Osteoblast (primary cell): ENCODE measurements around the gene RPN2. TPM values are rescaled to one million over a fixed set of nuclear protein-coding genes. Genes with fewer than 3 reads are reported as not detected.

Experiments used
- DNase-seq: peaks from one replicate; pipeline ENCODE4 v3.0.0; 2011; ENCODE audit warnings: low spot score, mixed read lengths; ENCODE audit not compliant: insufficient read length; ENCODE audit errors: missing footprints
- H2AFZ ChIP-seq: 2 replicates; pipeline ENCODE4 v1.6.0; 2011; ENCODE audit warnings: mild to moderate bottlenecking, low read length
- H3K27ac ChIP-seq: 2 replicates; pipeline ENCODE4 v1.5.1; 2011; ENCODE audit warnings: mild to moderate bottlenecking, low read depth, low read length, moderate library complexity
- H3K27me3 ChIP-seq: 2 replicates; pipeline ENCODE4 v1.6.0; 2012; ENCODE audit warnings: mild to moderate bottlenecking, control low read depth, inconsistent platforms, low read length, moderate library complexity; ENCODE audit not compliant: insufficient read depth
- H3K36me3 ChIP-seq: 2 replicates; pipeline ENCODE4 v1.5.1; 2011; ENCODE audit warnings: mild to moderate bottlenecking, low read length, control low read depth, moderate library complexity; ENCODE audit not compliant: insufficient read depth
- H3K4me1 ChIP-seq: 2 replicates; pipeline ENCODE4 v1.5.1; 2011; ENCODE audit warnings: mild to moderate bottlenecking, low read length, control low read depth, moderate library complexity; ENCODE audit not compliant: insufficient read depth
- H3K4me2 ChIP-seq: 2 replicates; pipeline ENCODE4 v1.6.0; 2011; ENCODE audit warnings: mild to moderate bottlenecking, low read length; ENCODE audit not compliant: insufficient read depth
- H3K4me3 ChIP-seq: fragments of 200-600 bp; sonication (generic); 3 replicates; pipeline ENCODE4 v1.5.1; 2012; ENCODE audit warnings: mild to moderate bottlenecking, low read length, inconsistent platforms; ENCODE audit not compliant: insufficient read depth
- H3K79me2 ChIP-seq: 2 replicates; pipeline ENCODE4 v1.6.0; 2012; ENCODE audit warnings: mild to moderate bottlenecking, low read length, control low read depth, inconsistent platforms; ENCODE audit not compliant: insufficient read depth
- H3K9me3 ChIP-seq: 2 replicates; pipeline ENCODE4 v1.5.1; 2011; ENCODE audit warnings: low read depth, low read length, control low read depth
- H4K20me1 ChIP-seq: 2 replicates; pipeline ENCODE4 v1.6.0; 2012; ENCODE audit warnings: mild to moderate bottlenecking, low read length, control low read depth; ENCODE audit not compliant: insufficient read depth
- CTCF ChIP-seq: IDR thresholded peaks from 2 replicates; pipeline ENCODE4 v1.5.1; 2011; ENCODE audit warnings: mild to moderate bottlenecking, low read depth, low read length, moderate library complexity; ENCODE audit errors: extremely low read depth
- total RNA-seq: library from RNA; depleted of rRNA; stranded (reverse); fragments of >200 nt; gene quantifications from 2 replicates; pipeline ENCODE4 v1.2.3, GENCODE V29; 2012

Gene RPN2
- total RNA-seq, 1 donor = 213 TPM

GRCh38 chr20:37274851-37275524 lies 95.9 kb downstream of the RPN2 start:
- Histone ChIP-seq H3K36me3 (no peaks in the 10 kb centered on the region), H2AFZ (no peak overlapping the region), H3K79me2 (no peaks in the 10 kb centered on the region), H4K20me1 (no peaks in the 10 kb centered on the region), H3K27ac (no peak overlapping the region), H3K27me3 (peaks cover 7% of the 10 kb centered on the region), H3K4me3 (no peak overlapping the region), H3K9me3 (no peaks in the 10 kb centered on the region), H3K4me2 (no peak overlapping the region), H3K4me1 (peaks cover 7% of the 10 kb centered on the region)
- DNase-seq = no peak
- no peak for TF ChIP-seq CTCF

- H2AFZ ChIP-seq = peak overlapping the region; percentile 53
- no peak overlapping the region for H3K27ac ChIP-seq
- no peak overlapping the region for H3K4me3 ChIP-seq
Observed at GRCh38 chr20:37276494-37277252, 97.5 kb downstream of the RPN2 start.

GRCh38 chr20:37277253-37277593 lies 98.1 kb downstream of the RPN2 start:
- Histone ChIP-seq H3K27me3 (peaks cover 9% of the 10 kb centered on the region), H3K4me1 (peaks cover 7% of the 10 kb centered on the region), H3K36me3 (no peaks in the 10 kb centered on the region), H2AFZ (peak overlapping the region; percentile 53), H3K4me3 (no peak overlapping the region), H3K9me3 (no peaks in the 10 kb centered on the region), H3K27ac (no peak overlapping the region), H3K79me2 (no peaks in the 10 kb centered on the region), H3K4me2 (peak overlapping the region; percentile 51), H4K20me1 (no peaks in the 10 kb centered on the region)
- TF ChIP-seq CTCF = no peak
- no peak for DNase-seq

More at GRCh38 chr20:37276494-37277252, 97.5 kb downstream of the RPN2 start:
- H3K4me1 ChIP-seq = peaks cover 7% of the 10 kb centered on the region
- H3K36me3 ChIP-seq = no peaks in the 10 kb centered on the region
- H3K27me3 ChIP-seq = peaks cover 9% of the 10 kb centered on the region
- DNase-seq = peak; percentile 90
- no peaks in the 10 kb centered on the region for H3K79me2 ChIP-seq
- peak; percentile 55 for TF ChIP-seq CTCF
- no peaks in the 10 kb centered on the region for H3K9me3 ChIP-seq
- peak overlapping the region; percentile 51 for H3K4me2 ChIP-seq
- no peaks in the 10 kb centered on the region for H4K20me1 ChIP-seq

GRCh38 chr20:37278966-37279590 lies 99.9 kb downstream of the RPN2 start:
- Histone ChIP-seq H3K79me2 (no peaks in the 10 kb centered on the region), H3K4me3 (no peak overlapping the region), H3K4me2 (no peak overlapping the region), H2AFZ (peak overlapping the region; percentile 5), H4K20me1 (no peaks in the 10 kb centered on the region), H3K27ac (no peak overlapping the region), H3K27me3 (peaks cover 9% of the 10 kb centered on the region), H3K4me1 (peaks cover 10% of the 10 kb centered on the region), H3K36me3 (no peaks in the 10 kb centered on the region), H3K9me3 (no peaks in the 10 kb centered on the region)
- no peak for DNase-seq
- TF ChIP-seq CTCF = no peak
